CD14-positive monocyte (primary cell): ENCODE measurements around the gene F10. TPM values are rescaled to one million over a fixed set of nuclear protein-coding genes. Genes with fewer than 3 reads are reported as not detected.

Source experiments
- DNase-seq, 3 donors: peaks; one replicate each; pipeline ENCODE4 v3.0.0-alpha.2; 2011 to 2022
- H2AFZ ChIP-seq: 2 replicates; pipeline ENCODE4 v1.6.0; 2012; ENCODE audit warnings: mild to moderate bottlenecking, low read depth, low read length, inconsistent platforms; ENCODE audit not compliant: insufficient read depth, poor library complexity, severe bottlenecking
- H3K27ac ChIP-seq, 2 donors: 1 replicate in 1 of 2; 2 replicates in 1 of 2; pipeline ENCODE4 v1.5.1; 2012 to 2013; ENCODE audit warnings: low read length in 2 of 2, control low read depth in 1 of 2, inconsistent platforms in 1 of 2, low read depth in 1 of 2, mild to moderate bottlenecking in 1 of 2
- H3K27me3 ChIP-seq, 2 donors: one replicate each; pipeline versions ENCODE4 v1.6.0 to v1.6.1; 2011 to 2013; ENCODE audit warnings: low read length in 2 of 2; ENCODE audit not compliant: control insufficient read depth in 2 of 2, insufficient read depth in 2 of 2
- H3K36me3 ChIP-seq, 2 donors: replicated peaks in 1 of 2; 1 replicate in 1 of 2; 2 replicates in 1 of 2; pipeline versions ENCODE4 v1.5.1 to v1.6.1; 2012 to 2013; ENCODE audit warnings: low read length in 2 of 2, control low read depth in 1 of 2, inconsistent platforms in 1 of 2, mild to moderate bottlenecking in 1 of 2; ENCODE audit not compliant: insufficient read depth in 2 of 2, control insufficient read depth in 1 of 2
- H3K4me1 ChIP-seq, 2 donors: 1 replicate in 1 of 2; 2 replicates in 1 of 2; pipeline versions ENCODE4 v1.5.1 to v1.6.1; 2012 to 2013; ENCODE audit warnings: low read length in 2 of 2, control low read depth in 1 of 2, inconsistent platforms in 1 of 2, mild to moderate bottlenecking in 1 of 2, moderate library complexity in 1 of 2; ENCODE audit not compliant: insufficient read depth in 2 of 2, control insufficient read depth in 1 of 2
- H3K4me2 ChIP-seq: replicated peaks from 2 replicates; pipeline ENCODE3; 2012; ENCODE audit warnings: low read length, moderate library complexity, mild to moderate bottlenecking; ENCODE audit not compliant: poor library complexity, severe bottlenecking; ENCODE audit errors: extremely low read depth
- H3K4me3 ChIP-seq, 3 experiments: fragments of 200-600 bp in 1 of 3; sonication (generic) in 1 of 3; replicated peaks in 1 of 3; 1 replicate in 2 of 3; 2 replicates in 1 of 3; pipeline ENCODE4 v1.5.1; 2011 to 2013; ENCODE audit warnings: low read length in 3 of 3, mild to moderate bottlenecking in 3 of 3, control low read depth in 2 of 3, low read depth in 2 of 3, inconsistent platforms in 1 of 3, moderate library complexity in 1 of 3
- H3K79me2 ChIP-seq: 2 replicates; pipeline ENCODE4 v1.6.0; 2012; ENCODE audit warnings: mild to moderate bottlenecking, control low read depth, inconsistent platforms, low read length, moderate library complexity; ENCODE audit not compliant: insufficient read depth
- H3K9ac ChIP-seq: 2 replicates; pipeline ENCODE4 v1.6.0; 2017; ENCODE audit warnings: low read length, mild to moderate bottlenecking; ENCODE audit not compliant: insufficient read depth, poor library complexity, severe bottlenecking
- H3K9me3 ChIP-seq, 2 donors: replicated peaks in 1 of 2; 1 replicate in 1 of 2; 2 replicates in 1 of 2; pipeline versions ENCODE4 v1.5.1 to v1.6.1; 2012 to 2013; ENCODE audit warnings: low read length in 2 of 2, control low read depth in 1 of 2; ENCODE audit not compliant: control insufficient read depth in 1 of 2, insufficient read depth in 1 of 2
- H4K20me1 ChIP-seq: 2 replicates; pipeline ENCODE4 v1.6.0; 2012; ENCODE audit warnings: mild to moderate bottlenecking, low read length, control low read depth, moderate library complexity; ENCODE audit not compliant: insufficient read depth
- H3K27ac Mint-ChIP-seq, 7 donors: one replicate each; pipeline ENCODE4 v1.8.0; 2020; ENCODE audit warnings: mild to moderate bottlenecking in 7 of 7, mixed read lengths in 7 of 7, moderate library complexity in 6 of 7, inconsistent platforms in 2 of 7
- H3K27me3 Mint-ChIP-seq, 3 donors: one replicate each; pipeline ENCODE4 v1.8.0; 2021 to 2022; ENCODE audit warnings: low read depth in 3 of 3, mild to moderate bottlenecking in 3 of 3, mixed read lengths in 3 of 3, moderate library complexity in 3 of 3, inconsistent platforms in 1 of 3
- H3K36me3 Mint-ChIP-seq, 2 donors: one replicate each; pipeline ENCODE4 v1.8.0; 2020; ENCODE audit warnings: mixed read lengths in 2 of 2, inconsistent platforms in 1 of 2, mild to moderate bottlenecking in 1 of 2
- H3K4me1 Mint-ChIP-seq: one replicate; pipeline ENCODE4 v1.8.0; 2020; ENCODE audit warnings: mild to moderate bottlenecking, mixed read lengths
- H3K4me3 Mint-ChIP-seq, 2 donors: one replicate each; pipeline ENCODE4 v1.8.0; 2020; ENCODE audit warnings: mild to moderate bottlenecking in 2 of 2, mixed read lengths in 2 of 2, moderate library complexity in 1 of 2
- H3K9me3 Mint-ChIP-seq, 7 donors: one replicate each; pipeline ENCODE4 v1.8.0; 2020 to 2022; ENCODE audit warnings: mixed read lengths in 7 of 7, mild to moderate bottlenecking in 6 of 7, moderate library complexity in 6 of 7, inconsistent platforms in 2 of 7
- WGBS: methylation state at CpG from one replicate; pipeline ENCODE4 v1.1.5; 2013; ENCODE audit warnings: missing lambda C conversion rate; ENCODE audit not compliant: insufficient coverage; 5-methylcytosine and 5-hydroxymethylcytosine counted together
- intact Hi-C, 2 donors: fragments of 100-400 bp; cut with micrococcal nuclease; formaldehyde crosslinking; loops; one replicate each; pipeline versions ENCODE4 v1.15.0 to v1.15.1; 2023
- polyA plus RNA-seq, 3 donors: library from polyadenylated mRNA; depleted of rRNA in 1 of 3; unstranded in 2 of 3; stranded (reverse) in 1 of 3; fragments of 300-500 nt in 2 of 3; fragments of >200 nt in 1 of 3; fragmentation: Illumina TruSeq in 2 of 3; gene quantifications; 1 replicate in 2 of 3; 2 replicates in 1 of 3; pipeline ENCODE4 v1.2.3, GENCODE V29; 2012 to 2021
- TF ChIP-seq, protein P1 (sequence below): fragments of 200-600 bp; IDR thresholded peaks from one replicate; pipeline ENCODE4 v1.8.0; 2022; ENCODE audit warnings: antibody characterized with exemption, mild to moderate bottlenecking

F10 gene
- polyA plus RNA-seq, 3 donors: not detected

DNA sequence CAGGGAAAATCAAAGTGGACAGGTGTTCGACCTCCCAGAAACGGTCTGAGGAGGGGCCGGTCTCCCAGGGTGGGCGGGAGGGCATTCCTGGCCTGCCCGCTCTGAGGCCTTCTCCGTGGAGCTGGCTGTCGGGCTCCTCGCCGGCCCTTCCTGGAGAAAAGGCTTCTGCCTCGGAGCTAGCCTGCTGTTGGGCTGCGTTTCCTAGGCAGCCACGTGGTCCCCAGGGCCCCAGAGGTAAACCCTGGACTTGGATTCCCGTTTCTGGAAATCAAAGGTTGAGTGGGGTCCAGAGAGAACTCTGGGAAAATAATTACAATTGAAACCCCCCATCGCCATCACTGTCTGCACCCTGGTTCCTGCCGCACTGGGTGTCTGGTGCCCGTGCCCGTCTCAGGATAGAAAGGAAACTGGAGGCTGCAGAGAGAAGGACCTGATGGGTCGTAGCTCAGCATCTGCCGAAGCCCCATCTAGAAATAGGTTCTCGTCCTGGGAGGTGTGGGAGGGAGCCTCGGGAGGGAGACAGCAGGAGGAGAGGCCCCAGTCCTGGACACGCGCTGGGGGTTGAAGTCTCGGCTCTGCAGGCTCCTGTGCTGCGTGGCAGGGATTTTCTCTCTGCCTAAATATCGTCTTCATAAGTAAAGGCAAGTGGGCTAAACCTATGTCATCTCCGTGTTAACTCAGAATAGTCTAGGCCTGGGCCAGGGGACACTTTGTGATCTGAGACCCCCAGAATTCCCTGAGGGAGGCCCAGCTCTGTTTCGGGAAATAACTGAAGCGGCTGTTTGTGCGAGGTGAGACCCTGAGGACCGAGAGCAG is 28.2 kb downstream of the F10 start:
- no peak overlapping the region for H2AFZ ChIP-seq
- peaks cover 21 to 34% (median 33%) of the 10 kb centered on the region in 3 donors for H3K27me3 Mint-ChIP-seq
- peak overlapping the region in 1 of 2 donors; percentile 30 for H3K4me3 Mint-ChIP-seq

More for the DNA sequence above, 28.2 kb downstream of the F10 start:
- Histone ChIP-seq H3K36me3 (no peaks in the 10 kb centered on the region), H3K27me3 (peaks cover 13 to 27% of the 10 kb centered on the region in 2 donors), H3K4me1 (peaks cover 24 to 28% of the 10 kb centered on the region in 2 donors), H3K4me2 (no peak overlapping the region), H3K9ac (no peak overlapping the region), H3K4me3 (no peak overlapping the region), H3K79me2 (no peaks in the 10 kb centered on the region), H4K20me1 (no peaks in the 10 kb centered on the region), H3K9me3 (peaks cover under 1 to 4% of the 10 kb centered on the region in 2 donors), H3K27ac (no peak overlapping the region)
- H3K27ac Mint-ChIP-seq: no peak overlapping the region
- no peak for DNase-seq
- H3K36me3 Mint-ChIP-seq: peaks cover 6 to 7% of the 10 kb centered on the region in 2 donors
- TF ChIP-seq, protein P1, sequence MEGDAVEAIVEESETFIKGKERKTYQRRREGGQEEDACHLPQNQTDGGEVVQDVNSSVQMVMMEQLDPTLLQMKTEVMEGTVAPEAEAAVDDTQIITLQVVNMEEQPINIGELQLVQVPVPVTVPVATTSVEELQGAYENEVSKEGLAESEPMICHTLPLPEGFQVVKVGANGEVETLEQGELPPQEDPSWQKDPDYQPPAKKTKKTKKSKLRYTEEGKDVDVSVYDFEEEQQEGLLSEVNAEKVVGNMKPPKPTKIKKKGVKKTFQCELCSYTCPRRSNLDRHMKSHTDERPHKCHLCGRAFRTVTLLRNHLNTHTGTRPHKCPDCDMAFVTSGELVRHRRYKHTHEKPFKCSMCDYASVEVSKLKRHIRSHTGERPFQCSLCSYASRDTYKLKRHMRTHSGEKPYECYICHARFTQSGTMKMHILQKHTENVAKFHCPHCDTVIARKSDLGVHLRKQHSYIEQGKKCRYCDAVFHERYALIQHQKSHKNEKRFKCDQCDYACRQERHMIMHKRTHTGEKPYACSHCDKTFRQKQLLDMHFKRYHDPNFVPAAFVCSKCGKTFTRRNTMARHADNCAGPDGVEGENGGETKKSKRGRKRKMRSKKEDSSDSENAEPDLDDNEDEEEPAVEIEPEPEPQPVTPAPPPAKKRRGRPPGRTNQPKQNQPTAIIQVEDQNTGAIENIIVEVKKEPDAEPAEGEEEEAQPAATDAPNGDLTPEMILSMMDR: no peak
- WGBS: 93% methylated on average over 28 of the region's 31 CpGs
- intact Hi-C loops: loop anchor here in 1 of 2 donors (5.0 kb wide), 1 partner anchor 147 kb away; the partner anchor contains the start of gene LAMP1
- H3K4me1 Mint-ChIP-seq: peaks cover 27% of the 10 kb centered on the region
- peaks cover 2 to 16% (median 9%) of the 10 kb centered on the region in 7 donors for H3K9me3 Mint-ChIP-seq
